HG02623 (cell line): ENCODE data around the gene KLK13.

ENCODE experiments used
- ATAC-seq: cut with Tn5 transposase; IDR thresholded peaks from one replicate; pipeline ENCODE4 v1.9.1; 2021; ENCODE audit warnings: moderate library complexity; ENCODE audit not compliant: unreplicated experiment

The KLK13 gene

GRCh38 chr19:51020988-51021651 lies 43.8 kb downstream of the KLK13 start:
- ATAC-seq, result no peak

- ATAC-seq, result no peak
Observed at GRCh38 chr19:51019544-51019925, 45.4 kb downstream of the KLK13 start, which contains the start of gene KLK10. Gene KLK10 (minus strand): TSS chr19:51019709. CDS start chr19:51019130, 579 bp downstream.

GRCh38 chr19:51018745-51019543 lies 45.9 kb downstream of the KLK13 start:
- ATAC-seq, result no peak

GRCh38 chr19:51016798-51017683 lies 47.9 kb downstream of the KLK13 start:
- no peak for ATAC-seq

GRCh38 chr19:51015691-51016267 lies 49.1 kb downstream of the KLK13 start:
- no peak for ATAC-seq

- no peak for ATAC-seq
Observed at GRCh38 chr19:51014242-51014641, 50.6 kb downstream of the KLK13 start.

GRCh38 chr19:51012661-51013190 lies 52.2 kb downstream of the KLK13 start:
- no peak for ATAC-seq

- no peak for ATAC-seq
Observed at GRCh38 chr19:51010066-51010795, 54.7 kb downstream of the KLK13 start.

GRCh38 chr19:51009061-51009891 lies 55.6 kb downstream of the KLK13 start:
- ATAC-seq, result no peak

- no peak for ATAC-seq
Observed at GRCh38 chr19:51007488-51007887, 57.4 kb downstream of the KLK13 start.

GRCh38 chr19:51006406-51006805 lies 58.5 kb downstream of the KLK13 start:
- ATAC-seq, result no peak
